IMR-90 (cell line): ENCODE measurements around the gene TMA16. TPM values are rescaled to one million over a fixed set of nuclear protein-coding genes. Genes with fewer than 3 reads are reported as not detected.

Source experiments
- ATAC-seq: fragments of 200-7000 bp; cut with Tn5 transposase; 2 replicates; pipeline ENCODE4 v1.9.1; 2020; ENCODE audit warnings: low read depth, mild to moderate bottlenecking, moderate library complexity
- BruUV-seq: library from RNA; stranded (reverse); fragments of 400-500 nt; replicated peaks from 2 replicates; lab custom pipeline; 2021; lab: Mats Ljungman, UMichigan
- CTCF ChIA-PET: fragments of 300-600 bp; formaldehyde crosslinking; extraction: SDS; loops from one replicate; lab custom pipeline; 2021; ENCODE audit warnings: antibody characterized with exemption; lab: Yijun Ruan, JAX
- POLR2A ChIA-PET: fragments of 300-600 bp; sonication (Branson Sonifier 250); formaldehyde crosslinking; loops from one replicate; lab custom pipeline; 2022; ENCODE audit warnings: antibody characterized with exemption; ENCODE audit not compliant: unreplicated experiment; lab: Charles Lee
- DNase-seq: peaks from one replicate; pipeline ENCODE4 v3.0.0; 2013
- H2AFZ ChIP-seq: replicated peaks from 2 replicates; pipeline ENCODE3; 2013; ENCODE audit warnings: low read length, mild to moderate bottlenecking; ENCODE audit not compliant: poor library complexity
- H2AK5ac ChIP-seq: 2 replicates; pipeline ENCODE4 v1.6.1; 2013; ENCODE audit warnings: low read depth, low read length, inconsistent platforms
- H2AK9ac ChIP-seq: replicated peaks from 2 replicates; pipeline ENCODE3; 2013; ENCODE audit warnings: mild to moderate bottlenecking, low read depth, low read length, moderate library complexity; ENCODE audit not compliant: poor library complexity
- H2BK120ac ChIP-seq: 2 replicates; pipeline ENCODE4 v1.6.1; 2013; ENCODE audit warnings: low read depth, low read length, inconsistent platforms
- H2BK15ac ChIP-seq: 3 replicates; pipeline ENCODE4 v1.6.1; 2013; ENCODE audit warnings: low read depth, low read length, inconsistent platforms
- H2BK20ac ChIP-seq: 2 replicates; pipeline ENCODE4 v1.6.1; 2013; ENCODE audit warnings: low read depth, mild to moderate bottlenecking, inconsistent platforms, low read length, moderate library complexity
- H2BK5ac ChIP-seq: 2 replicates; pipeline ENCODE4 v1.6.1; 2013; ENCODE audit warnings: mild to moderate bottlenecking, low read depth, low read length, inconsistent platforms; ENCODE audit not compliant: poor library complexity, severe bottlenecking
- H3K14ac ChIP-seq: replicated peaks from 2 replicates; pipeline ENCODE4 v1.6.1; 2013; ENCODE audit warnings: low read depth, low read length, inconsistent platforms
- H3K18ac ChIP-seq: 2 replicates; pipeline ENCODE4 v1.6.1; 2013; ENCODE audit warnings: low read depth, low read length, control low read depth
- H3K23ac ChIP-seq: 2 replicates; pipeline ENCODE4 v1.6.1; 2013; ENCODE audit warnings: low read depth, low read length, inconsistent platforms
- H3K27ac ChIP-seq: 2 replicates; pipeline ENCODE4 v1.5.1; 2013; ENCODE audit warnings: mild to moderate bottlenecking, control low read depth, low read length; ENCODE audit not compliant: insufficient read depth
- H3K27me3 ChIP-seq: 2 replicates; pipeline ENCODE4 v1.6.1; 2013; ENCODE audit warnings: low read length; ENCODE audit not compliant: control insufficient read depth, insufficient read depth
- H3K36me3 ChIP-seq: 2 replicates; pipeline ENCODE4 v1.6.1; 2013; ENCODE audit warnings: low read length, mixed read lengths; ENCODE audit not compliant: control insufficient read depth, insufficient read depth
- H3K4ac ChIP-seq: 2 replicates; pipeline ENCODE4 v1.6.1; 2013; ENCODE audit warnings: low read depth, low read length, inconsistent platforms
- H3K4me1 ChIP-seq: 2 replicates; pipeline ENCODE4 v1.6.1; 2013; ENCODE audit warnings: low read length, mixed read lengths; ENCODE audit not compliant: control insufficient read depth, insufficient read depth
- H3K4me2 ChIP-seq: 2 replicates; pipeline ENCODE4 v1.6.1; 2013; ENCODE audit warnings: low read depth, mild to moderate bottlenecking, control low read depth, low read length, moderate library complexity
- H3K4me3 ChIP-seq: 2 replicates; pipeline ENCODE4 v1.5.1; 2013; ENCODE audit warnings: low read depth, mild to moderate bottlenecking, control low read depth, low read length, moderate library complexity; ENCODE audit not compliant: insufficient read depth
- H3K56ac ChIP-seq: 2 replicates; pipeline ENCODE4 v1.6.1; 2013; ENCODE audit warnings: low read length, inconsistent platforms; ENCODE audit not compliant: insufficient read depth; ENCODE audit errors: extremely low read depth
- H3K79me1 ChIP-seq, 2 experiments: 2 replicates each; pipeline ENCODE4 v1.6.1; 2013; ENCODE audit warnings: low read length in 2 of 2, inconsistent platforms in 1 of 2, low read depth in 1 of 2
- H3K9ac ChIP-seq: 2 replicates; pipeline ENCODE4 v1.6.1; 2013; ENCODE audit warnings: low read depth, low read length, control low read depth
- H3K9me1 ChIP-seq: 2 replicates; pipeline ENCODE4 v1.6.1; 2013; ENCODE audit warnings: low read length, inconsistent platforms; ENCODE audit not compliant: insufficient read depth
- H3K9me3 ChIP-seq: 2 replicates; pipeline ENCODE4 v1.6.1; 2013; ENCODE audit warnings: low read length; ENCODE audit not compliant: control insufficient read depth, insufficient read depth
- H4K20me1 ChIP-seq: 2 replicates; pipeline ENCODE4 v1.6.1; 2013; ENCODE audit warnings: low read length, inconsistent platforms; ENCODE audit not compliant: insufficient read depth
- H4K5ac ChIP-seq: 2 replicates; pipeline ENCODE4 v1.6.1; 2013; ENCODE audit warnings: mild to moderate bottlenecking, low read depth, low read length, control low read depth
- H4K8ac ChIP-seq, 2 experiments: 2 replicates each; pipeline ENCODE4 v1.6.1; 2013; ENCODE audit warnings: low read depth in 2 of 2, low read length in 2 of 2, control low read depth in 1 of 2, inconsistent platforms in 1 of 2
- H4K91ac ChIP-seq: 2 replicates; pipeline ENCODE4 v1.6.1; 2013; ENCODE audit warnings: low read depth, low read length, inconsistent platforms; ENCODE audit not compliant: insufficient read depth
- POLR2A ChIP-seq: IDR thresholded peaks from 2 replicates; pipeline ENCODE4 v1.6.1; 2012; ENCODE audit warnings: mild to moderate bottlenecking, low read depth, low read length
- RFX5 ChIP-seq: IDR thresholded peaks from 2 replicates; pipeline ENCODE4 v1.8.0; 2012; ENCODE audit warnings: low read depth, mild to moderate bottlenecking, low read length, moderate library complexity
- WGBS, 2 experiments: methylation state at CpG; one replicate each; pipeline versions ENCODE4 v1.1.5 to v1.1.7; 2013; ENCODE audit warnings: missing lambda C conversion rate in 2 of 2; ENCODE audit not compliant: insufficient read length in 1 of 2; ENCODE audit errors: extremely low coverage in 2 of 2; 5-methylcytosine and 5-hydroxymethylcytosine counted together
- dilution Hi-C: fragments of 300-500 bp; cut with HindIII; formaldehyde crosslinking; loops from one replicate; pipeline ENCODE4 v1.14.3; 2018; ENCODE audit warnings: low sequenced_read_pairs; ENCODE audit not compliant: unreplicated experiment
- in situ Hi-C: fragments of 300-500 bp; cut with MboI; formaldehyde crosslinking; loops from 3 replicates; pipeline ENCODE4 v1.14.3; 2019; ENCODE audit warnings: low sequenced_read_pairs, inconsistent platforms, mixed read lengths
- intact Hi-C: fragments of 100-400 bp; cut with micrococcal nuclease; formaldehyde crosslinking; loops from 2 replicates; pipeline ENCODE4 v1.10.0; 2022
- polyA plus RNA-seq, 3 experiments: library from polyadenylated mRNA; depleted of rRNA; stranded (reverse); fragments of >200 nt; gene quantifications; 2 replicates each; pipeline ENCODE4 v1.2.3, GENCODE V29; 2012; ENCODE audit warnings: low replicate concordance in 1 of 3
- total RNA-seq: library from RNA; depleted of rRNA; stranded (reverse); fragments of >200 nt; gene quantifications from 2 replicates; pipeline ENCODE4 v1.2.3, GENCODE V29; 2012

TMA16 gene
- total and polyA plus RNA-seq, 2 of the 4 experiments (the other 2 are of a cell fraction), result 9.3 to 19.8 TPM

- Histone ChIP-seq H3K56ac (no peak overlapping the region), H2BK5ac (no peak overlapping the region), H3K4me2 (no peak overlapping the region), H3K9ac (no peak overlapping the region), H3K18ac (no peak overlapping the region), H3K9me3 (no peaks in the 10 kb centered on the region), H2BK120ac (no peak overlapping the region), H2BK15ac (no peak overlapping the region), H3K4ac (no peak overlapping the region), H2BK20ac (no peak overlapping the region), H3K27me3 (peaks cover 5% of the 10 kb centered on the region), H3K9me1 (no peaks in the 10 kb centered on the region), H2AK9ac (no peak overlapping the region), H3K79me1 (no peaks in the 10 kb centered on the region), H2AK5ac (no peak overlapping the region), H4K5ac (no peak overlapping the region), H3K14ac (no peak overlapping the region), H3K4me1 (no peaks in the 10 kb centered on the region), H3K23ac (no peak overlapping the region), H4K20me1 (no peaks in the 10 kb centered on the region), H4K91ac (no peak overlapping the region), H3K4me3 (no peak overlapping the region), H3K27ac (no peak overlapping the region), H3K36me3 (no peaks in the 10 kb centered on the region), H2AFZ (no peak overlapping the region), H4K8ac (no peak overlapping the region)
- in situ Hi-C loops (no loop called here), intact Hi-C loops (loop anchor here (5.0 kb wide), 2 partner anchors 985 to 1265 kb away; no protein-coding TSS in a partner anchor), dilution Hi-C loops (no loop called here)
- ChIA-PET POLR2A (no interaction called here), CTCF (interaction anchor here (0.6 kb wide), 1 partner anchor 356 kb away, joined by 4 read pairs; no protein-coding TSS in a partner anchor)
- DNase-seq (no peak), ATAC-seq (no peak)
- no CpG with 5 or more reads among the region's 1 CpG for WGBS, 2 experiments
- no TSS peak for BruUV-seq
- TF ChIP-seq POLR2A (no peak), RFX5 (no peak)
These were observed 12.3 kb upstream of the TMA16 start for GRCh38 chr4:163482190-163482589.
